K562 (cell line): ENCODE data around the gene ELMO3. TPM values are rescaled to one million over a fixed set of nuclear protein-coding genes. Genes with fewer than 3 reads are reported as not detected.

Experiments
- CCNT2 ChIP-seq: IDR thresholded peaks from 2 replicates; pipeline ENCODE4 v1.6.1; 2011; ENCODE audit warnings: borderline replicate concordance, low read depth, mild to moderate bottlenecking, moderate library complexity, mixed read lengths, low read length; ENCODE audit not compliant: insufficient read length; ENCODE audit errors: extremely low read depth
- E2F5 ChIP-seq: sonication (generic); formaldehyde crosslinking; IDR thresholded peaks from 2 replicates; pipeline ENCODE4 v1.8.0; 2022; ENCODE audit warnings: mild to moderate bottlenecking, missing genetic modification reagents
- ELF4 ChIP-seq: fragments of 450-650 bp; formaldehyde crosslinking; IDR thresholded peaks from 2 replicates; pipeline ENCODE4 v1.4.0; 2022; ENCODE audit warnings: missing genetic modification characterization
- EP300 ChIP-seq: IDR thresholded peaks from 2 replicates; pipeline ENCODE4 v1.6.1; 2012; ENCODE audit warnings: low read length, improper control_type of control experiment
- FOXK1 ChIP-seq: sonication (generic); formaldehyde crosslinking; IDR thresholded peaks from 2 replicates; pipeline ENCODE4 v1.8.0; 2022; ENCODE audit warnings: missing genetic modification reagents, mild to moderate bottlenecking, borderline replicate concordance
- HDAC3 ChIP-seq: fragments of 450-650 bp; IDR thresholded peaks from 2 replicates; pipeline ENCODE4 v1.6.1; 2018; ENCODE audit warnings: borderline replicate concordance, mild to moderate bottlenecking, moderate library complexity; ENCODE audit not compliant: partially characterized antibody
- KDM4B ChIP-seq, 2 experiments: fragments of 450-650 bp in 1 of 2; sonication (generic) in 1 of 2; IDR thresholded peaks; 2 replicates each; pipeline ENCODE4 v1.6.1; 2016 to 2017; ENCODE audit warnings: borderline replicate concordance in 2 of 2, antibody characterized with exemption in 1 of 2, low read depth in 1 of 2, mild to moderate bottlenecking in 1 of 2
- TCF7 ChIP-seq: sonication (generic); IDR thresholded peaks from 2 replicates; pipeline ENCODE4 v1.6.1; 2016; ENCODE audit warnings: antibody characterized with exemption, borderline replicate concordance
- TCFL5 ChIP-seq: fragments of 250-450 bp; sonication (Bioruptor Pico); conservative IDR thresholded peaks from 2 replicates; pipeline ENCODE4 v1.6.1; 2021; ENCODE audit warnings: mild to moderate bottlenecking, moderate library complexity, matching md5 sums
- XRCC3 ChIP-seq: fragments of 450-650 bp; IDR thresholded peaks from 2 replicates; pipeline ENCODE4 v1.6.1; 2017; ENCODE audit warnings: mild to moderate bottlenecking, moderate library complexity
- ZNF324 ChIP-seq: fragments of 250-450 bp; sonication (Bioruptor Pico); IDR thresholded peaks from 2 replicates; pipeline ENCODE4 v1.4.0; 2020; ENCODE audit warnings: mild to moderate bottlenecking
- polyA plus RNA-seq, 8 experiments: library from polyadenylated mRNA; depleted of rRNA in 4 of 8; stranded (reverse) in 5 of 8; unstranded in 3 of 8; fragments of >200 nt; fragmentation: Nextera tagmentation in 2 of 8; fragmentation: Illumina TruSeq in 1 of 8; extraction: Ambion mirVana in 2 of 8; extraction: Trizol in 1 of 8; gene quantifications; 2 replicates each; pipeline versions ENCODE4 v1.2.1 to v1.2.3, GENCODE V29; 2011 to 2014; ENCODE audit warnings: inconsistent platforms in 1 of 8, missing spikeins in 1 of 8
- total RNA-seq, 7 experiments: library from RNA; depleted of rRNA in 6 of 7; stranded (reverse); fragments of >200 nt in 6 of 7; fragmentation: Illumina TruSeq in 2 of 7; extraction: Trizol in 2 of 7; gene quantifications; 2 replicates each; pipeline versions ENCODE4 v1.2.1 to v1.2.3, GENCODE V29; 2011 to 2021; ENCODE audit warnings: low replicate concordance in 1 of 7
- TF ChIP-seq, protein P1 (sequence below): fragments of 450-650 bp; formaldehyde crosslinking; IDR thresholded peaks from 2 replicates; pipeline ENCODE4 v1.4.0; 2020; ENCODE audit warnings: mild to moderate bottlenecking, moderate library complexity
- TF ChIP-seq, protein P2 (sequence below): fragments of 200-800 bp; sonication (Bioruptor generic); IDR thresholded peaks from 2 replicates; pipeline ENCODE4 v1.6.1; 2017; ENCODE audit warnings: missing genetic modification characterization, missing compliant biosample characterization
- TF ChIP-seq, protein P3 (sequence below): sonication (generic); formaldehyde crosslinking; IDR thresholded peaks from 2 replicates; pipeline ENCODE4 v1.4.0; 2020; ENCODE audit warnings: mild to moderate bottlenecking, missing genetic modification reagents

Gene ELMO3
- total and polyA plus RNA-seq, 9 of the 15 experiments (the other 6 are each of a cell fraction or from before 2014, with no cell fraction given): 0.04 to 5.1 (median 1.5) TPM

DNA sequence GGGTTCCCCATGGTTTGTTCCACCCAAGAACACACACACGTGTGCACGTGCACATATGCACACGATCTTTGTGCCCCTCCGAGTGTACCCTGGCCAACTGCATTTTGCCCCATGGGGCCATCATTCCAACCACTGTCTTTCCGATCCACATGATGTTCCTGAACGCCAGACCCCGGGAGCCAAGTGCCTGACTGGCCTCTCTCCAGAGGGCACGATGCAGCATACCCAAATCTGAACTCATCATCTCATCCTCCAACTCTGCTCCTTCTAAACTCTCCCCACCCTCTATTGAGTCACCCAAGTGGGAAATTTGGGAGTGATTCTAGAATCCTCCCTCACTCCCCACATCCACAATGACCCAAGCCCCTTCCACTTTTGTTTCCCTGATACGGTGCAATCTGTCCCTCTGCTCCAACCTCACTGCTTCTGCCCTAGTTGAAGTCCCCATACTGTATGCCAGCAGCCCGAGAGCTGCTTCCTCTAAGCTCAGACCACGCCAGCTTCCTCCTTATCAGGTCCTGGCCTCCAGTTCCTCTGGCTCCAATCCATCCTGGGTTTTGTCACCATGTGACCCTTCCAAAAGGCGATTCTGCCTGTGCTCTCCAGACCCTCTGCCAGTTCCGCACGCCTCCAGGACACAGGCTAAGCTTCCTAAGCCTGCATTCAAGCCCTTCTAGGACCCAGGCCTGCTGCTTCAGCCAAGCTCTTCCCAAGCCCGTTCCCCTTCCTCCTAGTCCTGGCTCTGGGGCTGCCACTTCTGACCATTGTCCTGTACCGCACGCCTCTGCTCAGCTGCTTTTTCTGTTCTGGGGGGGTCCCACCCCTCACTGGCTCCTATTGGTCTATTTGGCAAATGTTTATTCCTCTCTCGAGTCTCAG lies 17.9 kb downstream of the ELMO3 start (continued):
- TF ChIP-seq, protein P1, sequence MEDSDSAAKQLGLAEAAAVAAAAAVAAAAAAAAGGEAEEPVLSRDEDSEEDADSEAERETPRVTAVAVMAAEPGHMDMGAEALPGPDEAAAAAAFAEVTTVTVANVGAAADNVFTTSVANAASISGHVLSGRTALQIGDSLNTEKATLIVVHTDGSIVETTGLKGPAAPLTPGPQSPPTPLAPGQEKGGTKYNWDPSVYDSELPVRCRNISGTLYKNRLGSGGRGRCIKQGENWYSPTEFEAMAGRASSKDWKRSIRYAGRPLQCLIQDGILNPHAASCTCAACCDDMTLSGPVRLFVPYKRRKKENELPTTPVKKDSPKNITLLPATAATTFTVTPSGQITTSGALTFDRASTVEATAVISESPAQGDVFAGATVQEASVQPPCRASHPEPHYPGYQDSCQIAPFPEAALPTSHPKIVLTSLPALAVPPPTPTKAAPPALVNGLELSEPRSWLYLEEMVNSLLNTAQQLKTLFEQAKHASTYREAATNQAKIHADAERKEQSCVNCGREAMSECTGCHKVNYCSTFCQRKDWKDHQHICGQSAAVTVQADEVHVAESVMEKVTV (CRISPR knock-in tag): no peak
- TF ChIP-seq KDM4B (IDR thresholded peaks at IDR 0.05; ENCODE audit: borderline replicate concordance in 2 of 2, low read depth in 1 of 2) (no peak), TCF7 (no peak), XRCC3 (no peak), ZNF324 (CRISPR knock-in tag) (no peak), CCNT2 (no peak), EP300 (0 out of 2 replicates have a peak, but pooled peaks have one; percentile 31), HDAC3 (no peak), FOXK1 (CRISPR knock-in tag) (no peak), E2F5 (CRISPR knock-in tag) (no peak), ELF4 (CRISPR knock-in tag) (no peak), TCFL5 (CRISPR knock-in tag) (no peak)
- TF ChIP-seq, protein P2, sequence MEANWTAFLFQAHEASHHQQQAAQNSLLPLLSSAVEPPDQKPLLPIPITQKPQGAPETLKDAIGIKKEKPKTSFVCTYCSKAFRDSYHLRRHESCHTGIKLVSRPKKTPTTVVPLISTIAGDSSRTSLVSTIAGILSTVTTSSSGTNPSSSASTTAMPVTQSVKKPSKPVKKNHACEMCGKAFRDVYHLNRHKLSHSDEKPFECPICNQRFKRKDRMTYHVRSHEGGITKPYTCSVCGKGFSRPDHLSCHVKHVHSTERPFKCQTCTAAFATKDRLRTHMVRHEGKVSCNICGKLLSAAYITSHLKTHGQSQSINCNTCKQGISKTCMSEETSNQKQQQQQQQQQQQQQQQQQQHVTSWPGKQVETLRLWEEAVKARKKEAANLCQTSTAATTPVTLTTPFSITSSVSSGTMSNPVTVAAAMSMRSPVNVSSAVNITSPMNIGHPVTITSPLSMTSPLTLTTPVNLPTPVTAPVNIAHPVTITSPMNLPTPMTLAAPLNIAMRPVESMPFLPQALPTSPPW (CRISPR knock-in tag): peak; percentile 16; the same call in 1 of the 2 replicates
- TF ChIP-seq, protein P3, sequence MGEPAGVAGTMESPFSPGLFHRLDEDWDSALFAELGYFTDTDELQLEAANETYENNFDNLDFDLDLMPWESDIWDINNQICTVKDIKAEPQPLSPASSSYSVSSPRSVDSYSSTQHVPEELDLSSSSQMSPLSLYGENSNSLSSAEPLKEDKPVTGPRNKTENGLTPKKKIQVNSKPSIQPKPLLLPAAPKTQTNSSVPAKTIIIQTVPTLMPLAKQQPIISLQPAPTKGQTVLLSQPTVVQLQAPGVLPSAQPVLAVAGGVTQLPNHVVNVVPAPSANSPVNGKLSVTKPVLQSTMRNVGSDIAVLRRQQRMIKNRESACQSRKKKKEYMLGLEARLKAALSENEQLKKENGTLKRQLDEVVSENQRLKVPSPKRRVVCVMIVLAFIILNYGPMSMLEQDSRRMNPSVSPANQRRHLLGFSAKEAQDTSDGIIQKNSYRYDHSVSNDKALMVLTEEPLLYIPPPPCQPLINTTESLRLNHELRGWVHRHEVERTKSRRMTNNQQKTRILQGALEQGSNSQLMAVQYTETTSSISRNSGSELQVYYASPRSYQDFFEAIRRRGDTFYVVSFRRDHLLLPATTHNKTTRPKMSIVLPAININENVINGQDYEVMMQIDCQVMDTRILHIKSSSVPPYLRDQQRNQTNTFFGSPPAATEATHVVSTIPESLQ: no peak
